Activated naive CD4-positive, alpha-beta T cell treated with anti-CD3 and anti-CD28 coated beads, Interleukin-2, amount 50 U/mL, for 72 hours (primary cell): ENCODE results near the gene RAB13. TPM values are rescaled to one million over a fixed set of nuclear protein-coding genes. Genes with fewer than 3 reads are reported as not detected.

Experiments used
- ATAC-seq, 2 donors: fragments of 150-1000 bp; cut with Tn5 transposase; 2 replicates each; pipeline ENCODE4 v1.10.0; 2021; ENCODE audit warnings: mild to moderate bottlenecking in 2 of 2, moderate library complexity in 2 of 2
- DNase-seq, 2 donors: peaks; one replicate each; pipeline ENCODE4 v3.0.0; 2021 to 2022; ENCODE audit warnings: low spot score in 2 of 2
- H3K27ac Mint-ChIP-seq, 2 donors: one replicate each; pipeline ENCODE4 v1.8.0; 2022; ENCODE audit warnings: mild to moderate bottlenecking in 2 of 2, mixed read lengths in 2 of 2
- H3K36me3 Mint-ChIP-seq, 2 donors: one replicate each; pipeline ENCODE4 v1.8.0; 2022; ENCODE audit warnings: mixed read lengths in 2 of 2
- H3K9me3 Mint-ChIP-seq, 2 donors: one replicate each; pipeline ENCODE4 v1.8.0; 2022; ENCODE audit warnings: mixed read lengths in 2 of 2
- total RNA-seq, 2 donors: library from RNA; stranded (reverse); gene quantifications; one replicate each; pipeline ENCODE4 v1.2.3, GENCODE V29; 2022

Gene RAB13
- total RNA-seq, 2 donors from 2014 or later = 13.4 to 22.1 TPM

GRCh38 chr1:153945795-153946621, 40.1 kb downstream of the RAB13 start:
- Mint-ChIP-seq H3K36me3 (peaks cover 14 to 20% of the 10 kb centered on the region in 2 donors), H3K9me3 (no peaks in the 10 kb centered on the region), H3K27ac (peak overlapping the region; percentile 93 to 96)
- peak; percentile 68 to 78 for ATAC-seq
- peak; percentile 69 to 87 for DNase-seq

- peak; percentile 61 to 71 for ATAC-seq
- H3K9me3 Mint-ChIP-seq = no peaks in the 10 kb centered on the region
- peak; percentile 62 to 78 for DNase-seq
- peaks cover 14 to 19% of the 10 kb centered on the region in 2 donors for H3K36me3 Mint-ChIP-seq
- peak overlapping the region; percentile 93 to 96 for H3K27ac Mint-ChIP-seq
These were observed 40.9 kb downstream of the RAB13 start for GRCh38 chr1:153945131-153945794.

DNA sequence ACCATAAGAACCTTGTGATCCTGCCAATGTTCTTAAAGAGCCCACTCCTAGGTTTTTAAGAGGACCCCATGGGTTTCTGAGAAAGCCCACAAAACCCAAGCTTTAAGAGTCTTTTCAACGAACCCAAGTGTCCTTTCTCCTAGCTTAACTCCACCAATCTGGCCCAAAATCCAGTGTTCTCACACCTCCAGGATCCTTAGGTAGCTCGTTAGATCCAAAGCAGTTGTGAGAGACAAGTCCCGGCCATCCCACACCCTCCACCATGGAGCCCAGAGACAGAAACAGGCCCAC, 41.4 kb downstream of the RAB13 start:
- no peak for DNase-seq
- Mint-ChIP-seq H3K36me3 (peaks cover 14 to 22% of the 10 kb centered on the region in 2 donors), H3K27ac (peak overlapping the region; percentile 93 to 96), H3K9me3 (no peaks in the 10 kb centered on the region)
- ATAC-seq = no peak

GRCh38 chr1:153944005-153944826, 41.9 kb downstream of the RAB13 start:
- Mint-ChIP-seq H3K36me3 (peaks cover 14 to 22% of the 10 kb centered on the region in 2 donors), H3K9me3 (no peaks in the 10 kb centered on the region), H3K27ac (peak overlapping the region; percentile 93 to 96)
- DNase-seq (no peak), ATAC-seq (no peak)

- Mint-ChIP-seq H3K27ac (peak overlapping the region; percentile 62 to 85), H3K9me3 (no peaks in the 10 kb centered on the region), H3K36me3 (peaks cover 14 to 22% of the 10 kb centered on the region in 2 donors)
- DNase-seq = no peak
- ATAC-seq = no peak
These were observed 43.2 kb downstream of the RAB13 start for GRCh38 chr1:153942766-153943549.

DNA sequence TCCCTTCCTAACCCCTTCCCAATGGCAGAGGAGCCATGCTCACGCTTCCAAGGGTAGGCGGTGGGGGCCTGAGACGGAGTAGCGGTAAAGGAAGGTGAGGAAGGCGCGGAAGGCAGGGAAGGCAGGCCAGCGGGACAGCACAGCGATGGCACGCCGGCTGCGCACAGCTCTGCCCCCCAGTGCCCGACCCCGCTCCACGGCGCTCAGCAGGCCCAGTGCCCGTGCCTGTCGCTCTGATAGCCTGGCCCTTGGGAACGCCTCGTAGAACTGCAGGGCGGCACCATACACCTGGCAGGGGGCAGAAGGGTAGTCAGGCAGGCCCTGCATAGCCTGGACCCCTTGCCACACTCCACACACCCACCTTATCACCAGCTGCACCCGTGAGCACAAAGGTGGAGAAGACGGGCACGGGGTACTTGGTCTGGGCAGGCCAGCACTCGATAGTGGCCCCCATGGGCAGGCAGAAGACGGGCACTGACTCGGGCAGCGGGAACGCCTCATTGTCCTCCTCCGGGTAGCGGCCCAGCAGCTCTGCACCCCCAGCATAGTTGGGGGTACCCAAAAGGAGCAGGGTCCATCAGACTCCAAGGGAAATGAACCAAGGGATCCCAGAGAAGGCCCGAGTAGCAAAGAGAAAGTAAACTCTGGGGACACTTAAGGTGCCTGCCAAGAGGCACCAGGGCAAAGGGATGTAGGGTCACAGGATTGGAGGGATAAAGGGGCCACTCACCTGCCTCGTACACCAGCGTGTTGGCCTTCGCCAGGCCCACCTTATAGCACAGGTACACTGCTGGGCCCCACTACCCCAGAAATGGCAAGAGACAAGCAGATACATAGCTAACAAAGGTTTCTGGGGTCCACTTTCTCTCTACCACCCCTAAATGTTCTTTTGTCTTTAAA, 44.1 kb downstream of the RAB13 start:
- ATAC-seq (no peak), DNase-seq (no peak)
- Mint-ChIP-seq H3K9me3 (no peaks in the 10 kb centered on the region), H3K36me3 (peaks cover 14 to 22% of the 10 kb centered on the region in 2 donors), H3K27ac (peak overlapping the region in 1 of 2 donors; percentile 85)

DNA sequence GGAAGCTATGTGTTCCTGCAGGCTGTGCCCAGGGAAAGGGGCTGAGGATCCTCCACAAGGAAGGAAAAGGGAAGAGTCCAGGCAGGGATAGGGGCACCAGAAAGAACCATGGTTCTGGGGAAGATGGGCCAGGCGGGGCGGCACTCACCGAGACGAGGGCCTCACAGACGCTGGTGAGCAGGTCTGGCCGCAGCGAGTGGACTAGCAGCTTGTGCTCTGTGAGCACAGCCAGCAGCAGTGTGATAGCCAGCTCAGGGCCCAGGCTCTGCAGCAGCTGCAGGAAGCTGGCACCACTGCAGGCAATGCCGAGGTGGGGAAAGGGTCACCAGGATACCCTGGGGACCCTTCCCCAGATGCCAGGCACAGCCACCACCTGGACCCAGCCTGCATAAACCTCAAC, 45.4 kb downstream of the RAB13 start:
- no peak for DNase-seq
- H3K9me3 Mint-ChIP-seq = no peaks in the 10 kb centered on the region
- peak overlapping the region in 1 of 2 donors; percentile 4 for H3K27ac Mint-ChIP-seq
- peaks cover 14 to 22% of the 10 kb centered on the region in 2 donors for H3K36me3 Mint-ChIP-seq
- no peak for ATAC-seq

- peak overlapping the region; percentile 4 to 6 for H3K27ac Mint-ChIP-seq
- DNase-seq = no peak
- H3K9me3 Mint-ChIP-seq = no peaks in the 10 kb centered on the region
- H3K36me3 Mint-ChIP-seq = peaks cover 1 to 10% of the 10 kb centered on the region in 2 donors
- ATAC-seq = no peak
These were observed 46.7 kb downstream of the RAB13 start for GRCh38 chr1:153939476-153939875.

DNA sequence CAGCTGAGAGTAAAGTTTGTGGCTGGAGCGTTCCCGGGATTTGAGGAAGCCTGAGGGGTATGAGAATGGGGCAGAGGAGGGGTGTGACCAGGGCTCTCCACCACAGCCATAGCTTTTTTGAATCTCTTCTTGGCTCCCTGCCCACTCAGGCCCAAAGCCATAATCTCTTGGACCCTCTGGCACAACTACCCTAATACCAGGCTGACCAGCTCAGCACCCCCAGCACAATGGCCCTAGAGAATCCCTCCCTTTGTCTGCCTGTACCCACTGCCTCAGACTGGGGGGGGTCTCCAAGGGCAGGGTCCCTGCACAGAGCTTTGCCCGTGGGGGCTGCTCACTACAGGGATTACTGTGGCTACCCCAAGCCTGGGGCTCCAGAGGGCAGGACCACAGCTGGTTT, 47.1 kb downstream of the RAB13 start:
- H3K9me3 Mint-ChIP-seq = no peaks in the 10 kb centered on the region
- peaks cover 0 to 7% of the 10 kb centered on the region in 2 donors for H3K36me3 Mint-ChIP-seq
- ATAC-seq (no peak), DNase-seq (no peak)
- peak overlapping the region in 1 of 2 donors; percentile 68 for H3K27ac Mint-ChIP-seq

GRCh38 chr1:153937331-153937730, 48.8 kb downstream of the RAB13 start:
- Mint-ChIP-seq H3K36me3 (peaks cover 0 to 7% of the 10 kb centered on the region in 2 donors), H3K9me3 (no peaks in the 10 kb centered on the region), H3K27ac (peak overlapping the region in 1 of 2 donors; percentile 90)
- ATAC-seq (no peak), DNase-seq (no peak)

GRCh38 chr1:153936011-153936802, 49.9 kb downstream of the RAB13 start:
- H3K27ac Mint-ChIP-seq = peak overlapping the region in 1 of 2 donors; percentile 72
- no peak for ATAC-seq
- H3K36me3 Mint-ChIP-seq = peaks cover 0 to 7% of the 10 kb centered on the region in 2 donors

DNA sequence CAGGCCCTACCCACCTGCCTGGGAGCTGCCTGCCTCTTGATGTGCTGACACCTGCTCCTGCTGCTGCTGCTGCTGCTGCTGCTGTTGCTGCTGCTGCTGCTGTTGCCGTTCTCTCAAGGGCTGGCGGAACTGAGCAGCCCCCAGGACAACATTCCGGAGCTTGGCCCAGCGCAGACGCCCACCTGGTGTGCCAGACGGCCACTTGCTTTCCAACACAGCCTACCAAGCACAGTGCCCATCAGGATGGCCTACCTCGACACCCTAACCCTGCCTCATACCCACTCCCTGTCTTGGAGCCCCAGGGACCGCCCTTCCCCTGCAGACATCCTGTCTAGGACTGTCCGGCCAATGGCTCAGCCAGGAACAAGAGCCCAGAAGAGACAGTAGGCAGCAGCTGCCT, 51.4 kb downstream of the RAB13 start:
- no peaks in the 10 kb centered on the region for H3K9me3 Mint-ChIP-seq
- peak overlapping the region in 1 of 2 donors; percentile 67 for H3K27ac Mint-ChIP-seq
- H3K36me3 Mint-ChIP-seq = no peaks in the 10 kb centered on the region
- ATAC-seq = no peak
- DNase-seq = peak in 1 of 2 donors; percentile 37

More at GRCh38 chr1:153936011-153936802, 49.9 kb downstream of the RAB13 start:
- H3K9me3 Mint-ChIP-seq = no peaks in the 10 kb centered on the region
- DNase-seq = no peak

DNA sequence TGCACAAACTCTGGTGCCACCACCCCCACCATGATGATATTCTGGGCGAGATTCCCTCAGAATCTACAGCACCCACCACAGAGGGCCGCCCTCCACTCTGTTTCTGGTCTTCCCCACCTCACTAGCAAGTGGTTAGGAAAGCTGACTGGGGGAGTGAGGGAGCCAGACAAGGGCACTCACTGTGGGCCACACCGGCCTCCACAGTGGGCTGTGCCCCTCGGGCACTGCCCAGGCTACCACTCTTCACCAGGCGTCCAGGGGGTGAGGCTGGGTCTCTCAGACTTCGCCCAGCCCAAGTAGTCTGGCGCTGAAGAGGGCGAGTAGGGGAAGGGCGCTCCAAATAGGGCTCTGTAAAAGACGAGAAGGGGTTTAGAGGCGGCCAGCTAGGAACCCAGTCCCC, 52.2 kb downstream of the RAB13 start:
- peak in 1 of 2 donors; percentile 23 for DNase-seq
- no peak overlapping the region for H3K27ac Mint-ChIP-seq
- H3K36me3 Mint-ChIP-seq = no peaks in the 10 kb centered on the region
- ATAC-seq = no peak
- H3K9me3 Mint-ChIP-seq = no peaks in the 10 kb centered on the region

- no peaks in the 10 kb centered on the region for H3K9me3 Mint-ChIP-seq
- H3K27ac Mint-ChIP-seq = no peak overlapping the region
- no peak for DNase-seq
- no peaks in the 10 kb centered on the region for H3K36me3 Mint-ChIP-seq
- no peak for ATAC-seq
These were observed 52.7 kb downstream of the RAB13 start for GRCh38 chr1:153933430-153933829.
